NCI-H1105 (cell line): Measurements from ENCODE around the gene TFAM.
"Not testable (repeated sequence)": the region's sequence is repeated elsewhere in the genome, so short reads cannot be mapped to it uniquely, and the experiment has no call there.

ENCODE experiments used
- DNase-seq: peaks from one replicate; lab custom pipeline; 2025; lab: John Stamatoyannopoulos, UW

Gene TFAM

GRCh38 chr10:58372607-58373441 lies 12.4 kb upstream of the TFAM start:
- no peak for DNase-seq

GRCh38 chr10:58373442-58373827 lies 11.8 kb upstream of the TFAM start:
- no peak for DNase-seq

GRCh38 chr10:58382489-58382995 lies 2.7 kb upstream of the TFAM start:
- no peak for DNase-seq

- no peak for DNase-seq
Observed at GRCh38 chr10:58384095-58384494, 1.1 kb upstream of the TFAM start.

- no peak for DNase-seq
Observed at GRCh38 chr10:58384544-58384998, 639 bp upstream of the TFAM start.

- DNase-seq: no peak
Observed at GRCh38 chr10:58385784-58386112, 538 bp downstream of the TFAM start.

GRCh38 chr10:58389024-58389423 lies 3.8 kb downstream of the TFAM start:
- DNase-seq: no peak

GRCh38 chr10:58393317-58393716 lies 8.1 kb downstream of the TFAM start:
- no peak for DNase-seq

GRCh38 chr10:58394471-58394870 lies 9.3 kb downstream of the TFAM start:
- no peak for DNase-seq

GRCh38 chr10:58396057-58396456 lies 10.8 kb downstream of the TFAM start:
- no peak for DNase-seq

GRCh38 chr10:58397830-58398229 lies 12.6 kb downstream of the TFAM start:
- no peak for DNase-seq

GRCh38 chr10:58399410-58399809 lies 14.2 kb downstream of the TFAM start:
- DNase-seq: no peak

GRCh38 chr10:58400609-58401008 lies 15.4 kb downstream of the TFAM start:
- DNase-seq: no peak

- DNase-seq: no peak
Observed at GRCh38 chr10:58404001-58404400, 18.8 kb downstream of the TFAM start.

- DNase-seq: no peak
Observed at GRCh38 chr10:58409956-58410610, 24.9 kb downstream of the TFAM start.

GRCh38 chr10:58412502-58412961 lies 27.3 kb downstream of the TFAM start:
- no peak for DNase-seq

GRCh38 chr10:58414270-58415041 lies 29.2 kb downstream of the TFAM start:
- no peak for DNase-seq

GRCh38 chr10:58415757-58416156 lies 30.5 kb downstream of the TFAM start:
- DNase-seq: no peak

GRCh38 chr10:58417902-58418301 lies 32.7 kb downstream of the TFAM start:
- DNase-seq: not testable (repeated sequence)

GRCh38 chr10:58424176-58424575 lies 39.0 kb downstream of the TFAM start:
- DNase-seq: no peak

- not testable (repeated sequence) for DNase-seq
Observed at GRCh38 chr10:58428436-58428835, 43.2 kb downstream of the TFAM start.

GRCh38 chr10:58431903-58432302 lies 46.7 kb downstream of the TFAM start:
- DNase-seq: no peak

GRCh38 chr10:58433066-58433465 lies 47.9 kb downstream of the TFAM start:
- no peak for DNase-seq
